GM23248 (cell line): Measurements from ENCODE around the gene SAP30BP.

Source experiments
- EZH2 ChIP-seq: fragments of 200-600 bp; sonication (generic); IDR thresholded peaks from 2 replicates; pipeline ENCODE4 v1.6.1; 2018; ENCODE audit warnings: antibody characterized with exemption, mild to moderate bottlenecking; ENCODE audit not compliant: insufficient read depth, poor library complexity, severe bottlenecking
- EZH2phosphoT487 ChIP-seq: fragments of 200-600 bp; sonication (generic); IDR thresholded peaks from 2 replicates; pipeline ENCODE4 v1.6.1; 2018; ENCODE audit warnings: antibody characterized with exemption, moderate library complexity, mild to moderate bottlenecking, low read depth; ENCODE audit not compliant: insufficient read depth

DNA sequence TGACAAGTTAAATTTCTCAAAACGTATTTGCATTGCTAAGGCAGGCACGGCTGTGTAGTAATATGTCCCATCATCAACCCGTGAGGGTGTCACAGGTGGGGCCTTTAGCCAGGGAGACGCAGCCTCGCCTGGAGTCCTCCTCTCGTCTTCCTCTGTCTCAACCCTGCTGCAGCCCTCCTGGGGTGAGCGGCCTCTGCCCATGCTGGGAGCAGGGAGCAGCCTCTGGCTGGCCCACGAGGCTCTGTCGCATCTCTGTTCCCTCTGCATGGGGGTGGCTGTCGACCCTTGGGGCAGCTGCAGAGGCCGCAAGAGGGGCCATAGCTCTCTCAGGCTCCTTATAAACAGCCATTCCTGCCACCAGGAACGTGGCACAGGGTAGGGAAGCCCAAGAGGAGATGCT is 34.7 kb upstream of the SAP30BP start:
- TF ChIP-seq EZH2 (no peak), EZH2phosphoT487 (no peak)
